Activated T-cell treated with anti-CD3 and anti-CD28 coated beads, Interleukin-2, amount 50 U/mL, for 24 hours (primary cell): ENCODE results near the gene PPM1H.
"Not testable (repeated sequence)": the region's sequence is repeated elsewhere in the genome, so short reads cannot be mapped to it uniquely, and the experiment has no call there.

Experiments used
- DNase-seq: peaks from one replicate; pipeline ENCODE4 v3.0.0-alpha.2; 2020
- H3K27ac Mint-ChIP-seq: 2 replicates; pipeline ENCODE4 v1.8.0; 2020; ENCODE audit warnings: mild to moderate bottlenecking, mixed read lengths
- H3K27me3 Mint-ChIP-seq: 2 replicates; pipeline ENCODE4 v1.8.0; 2020; ENCODE audit warnings: mixed read lengths
- H3K36me3 Mint-ChIP-seq: 2 replicates; pipeline ENCODE4 v1.8.0; 2020; ENCODE audit warnings: low read depth, mixed read lengths
- H3K4me1 Mint-ChIP-seq: 2 replicates; pipeline ENCODE4 v1.8.0; 2020; ENCODE audit warnings: low read depth, mixed read lengths
- H3K4me3 Mint-ChIP-seq: 2 replicates; pipeline ENCODE4 v1.8.0; 2020; ENCODE audit warnings: mild to moderate bottlenecking, moderate library complexity, mixed read lengths
- H3K9me3 Mint-ChIP-seq: 2 replicates; pipeline ENCODE4 v1.8.0; 2020; ENCODE audit warnings: mixed read lengths

PPM1H gene

GRCh38 chr12:62882140-62882539, 52.8 kb downstream of the PPM1H start:
- Mint-ChIP-seq H3K4me1 (no peaks in the 10 kb centered on the region), H3K27me3 (peaks cover 13% of the 10 kb centered on the region), H3K9me3 (no peaks in the 10 kb centered on the region), H3K4me3 (no peak overlapping the region), H3K27ac (no peak overlapping the region), H3K36me3 (no peaks in the 10 kb centered on the region)
- DNase-seq, result no peak

- H3K27me3 Mint-ChIP-seq, result peaks cover 13% of the 10 kb centered on the region
- DNase-seq, result no peak
- H3K36me3 Mint-ChIP-seq, result no peaks in the 10 kb centered on the region
- H3K4me1 Mint-ChIP-seq, result no peaks in the 10 kb centered on the region
- no peak overlapping the region for H3K4me3 Mint-ChIP-seq
- H3K27ac Mint-ChIP-seq, result no peak overlapping the region
- H3K9me3 Mint-ChIP-seq, result no peaks in the 10 kb centered on the region
These were observed 55.3 kb downstream of the PPM1H start for GRCh38 chr12:62879691-62880090.

GRCh38 chr12:62879228-62879627, 55.7 kb downstream of the PPM1H start:
- DNase-seq, H3K36me3 Mint-ChIP-seq, H3K9me3 Mint-ChIP-seq, H3K4me3 Mint-ChIP-seq, H3K27ac Mint-ChIP-seq, H3K4me1 Mint-ChIP-seq: not testable (repeated sequence)
- peaks cover 13% of the 10 kb centered on the region for H3K27me3 Mint-ChIP-seq

- Mint-ChIP-seq H3K27me3 (peaks cover 13% of the 10 kb centered on the region), H3K27ac (no peak overlapping the region), H3K9me3 (no peaks in the 10 kb centered on the region), H3K4me1 (no peaks in the 10 kb centered on the region), H3K36me3 (no peaks in the 10 kb centered on the region), H3K4me3 (no peak overlapping the region)
- no peak for DNase-seq
These were observed 56.7 kb downstream of the PPM1H start for GRCh38 chr12:62878211-62878610.

GRCh38 chr12:62876938-62877548, 57.9 kb downstream of the PPM1H start:
- Mint-ChIP-seq H3K4me3 (no peak overlapping the region), H3K36me3 (no peaks in the 10 kb centered on the region), H3K27ac (no peak overlapping the region), H3K4me1 (no peaks in the 10 kb centered on the region), H3K27me3 (peaks cover 13% of the 10 kb centered on the region), H3K9me3 (no peaks in the 10 kb centered on the region)
- DNase-seq, result no peak

- no peak for DNase-seq
- H3K36me3 Mint-ChIP-seq, result no peaks in the 10 kb centered on the region
- H3K27ac Mint-ChIP-seq, result no peak overlapping the region
- no peaks in the 10 kb centered on the region for H3K9me3 Mint-ChIP-seq
- H3K4me1 Mint-ChIP-seq, result no peaks in the 10 kb centered on the region
- peaks cover 9% of the 10 kb centered on the region for H3K27me3 Mint-ChIP-seq
- H3K4me3 Mint-ChIP-seq, result no peak overlapping the region
These were observed 61.0 kb downstream of the PPM1H start for GRCh38 chr12:62873826-62874448.

GRCh38 chr12:62873116-62873825, 61.7 kb downstream of the PPM1H start:
- no peaks in the 10 kb centered on the region for H3K9me3 Mint-ChIP-seq
- no peaks in the 10 kb centered on the region for H3K36me3 Mint-ChIP-seq
- no peaks in the 10 kb centered on the region for H3K4me1 Mint-ChIP-seq
- H3K4me3 Mint-ChIP-seq, result no peak overlapping the region
- no peak for DNase-seq
- peaks cover 9% of the 10 kb centered on the region for H3K27me3 Mint-ChIP-seq
- H3K27ac Mint-ChIP-seq, result no peak overlapping the region

GRCh38 chr12:62868820-62869219, 66.1 kb downstream of the PPM1H start:
- no peak overlapping the region for H3K4me3 Mint-ChIP-seq
- no peak overlapping the region for H3K27ac Mint-ChIP-seq
- H3K9me3 Mint-ChIP-seq, result no peaks in the 10 kb centered on the region
- no peaks in the 10 kb centered on the region for H3K4me1 Mint-ChIP-seq
- peaks cover 15% of the 10 kb centered on the region for H3K27me3 Mint-ChIP-seq
- H3K36me3 Mint-ChIP-seq, result no peaks in the 10 kb centered on the region
- no peak for DNase-seq

- H3K27ac Mint-ChIP-seq, result no peak overlapping the region
- peaks cover 15% of the 10 kb centered on the region for H3K27me3 Mint-ChIP-seq
- H3K4me3 Mint-ChIP-seq, result no peak overlapping the region
- DNase-seq, result no peak
- H3K9me3 Mint-ChIP-seq, result no peaks in the 10 kb centered on the region
- no peaks in the 10 kb centered on the region for H3K4me1 Mint-ChIP-seq
- no peaks in the 10 kb centered on the region for H3K36me3 Mint-ChIP-seq
These were observed 68.4 kb downstream of the PPM1H start for GRCh38 chr12:62866451-62867082.

- no peak for DNase-seq
- no peak overlapping the region for H3K27ac Mint-ChIP-seq
- H3K4me1 Mint-ChIP-seq, result no peaks in the 10 kb centered on the region
- peaks cover 15% of the 10 kb centered on the region for H3K27me3 Mint-ChIP-seq
- H3K36me3 Mint-ChIP-seq, result no peaks in the 10 kb centered on the region
- no peaks in the 10 kb centered on the region for H3K9me3 Mint-ChIP-seq
- H3K4me3 Mint-ChIP-seq, result no peak overlapping the region
These were observed 69.0 kb downstream of the PPM1H start for GRCh38 chr12:62865937-62866336.

GRCh38 chr12:62865065-62865464, 69.9 kb downstream of the PPM1H start:
- Mint-ChIP-seq H3K27ac (no peak overlapping the region), H3K4me1 (no peaks in the 10 kb centered on the region), H3K4me3 (no peak overlapping the region), H3K9me3 (no peaks in the 10 kb centered on the region), H3K27me3 (peaks cover 15% of the 10 kb centered on the region), H3K36me3 (no peaks in the 10 kb centered on the region)
- no peak for DNase-seq

- Mint-ChIP-seq H3K4me3 (no peak overlapping the region), H3K36me3 (no peaks in the 10 kb centered on the region), H3K9me3 (no peaks in the 10 kb centered on the region), H3K27ac (no peak overlapping the region), H3K4me1 (peaks cover 1% of the 10 kb centered on the region), H3K27me3 (peaks cover 15% of the 10 kb centered on the region)
- no peak for DNase-seq
These were observed 72.6 kb downstream of the PPM1H start for GRCh38 chr12:62862259-62862881.

- no peak overlapping the region for H3K4me3 Mint-ChIP-seq
- H3K27ac Mint-ChIP-seq, result no peak overlapping the region
- peaks cover 1% of the 10 kb centered on the region for H3K4me1 Mint-ChIP-seq
- DNase-seq, result no peak
- H3K36me3 Mint-ChIP-seq, result no peaks in the 10 kb centered on the region
- no peaks in the 10 kb centered on the region for H3K9me3 Mint-ChIP-seq
- H3K27me3 Mint-ChIP-seq, result peaks cover 9% of the 10 kb centered on the region
These were observed 73.4 kb downstream of the PPM1H start for GRCh38 chr12:62861586-62861985.

- Mint-ChIP-seq H3K9me3 (no peaks in the 10 kb centered on the region), H3K27ac (no peak overlapping the region), H3K4me3 (no peak overlapping the region), H3K36me3 (no peaks in the 10 kb centered on the region), H3K27me3 (peaks cover 4% of the 10 kb centered on the region), H3K4me1 (peaks cover 1% of the 10 kb centered on the region)
- DNase-seq, result no peak
These were observed 74.2 kb downstream of the PPM1H start for GRCh38 chr12:62860501-62861411.
